AG09319 (cell line): ENCODE data around the gene ZFP1.
"Not testable (repeated sequence)": the region's sequence is repeated elsewhere in the genome, so short reads cannot be mapped to it uniquely, and the experiment has no call there.

Experiments used
- DNase-seq: peaks from one replicate; pipeline ENCODE4 v3.0.0-alpha.2; 2010; ENCODE audit warnings: low read depth; ENCODE audit errors: extremely low read depth
- TF ChIP-seq, protein P1 (sequence below): IDR thresholded peaks from 2 replicates; pipeline ENCODE4 v1.5.1; 2011; ENCODE audit warnings: low read depth, mild to moderate bottlenecking, inconsistent platforms, low read length, moderate library complexity

ZFP1 gene

DNA sequence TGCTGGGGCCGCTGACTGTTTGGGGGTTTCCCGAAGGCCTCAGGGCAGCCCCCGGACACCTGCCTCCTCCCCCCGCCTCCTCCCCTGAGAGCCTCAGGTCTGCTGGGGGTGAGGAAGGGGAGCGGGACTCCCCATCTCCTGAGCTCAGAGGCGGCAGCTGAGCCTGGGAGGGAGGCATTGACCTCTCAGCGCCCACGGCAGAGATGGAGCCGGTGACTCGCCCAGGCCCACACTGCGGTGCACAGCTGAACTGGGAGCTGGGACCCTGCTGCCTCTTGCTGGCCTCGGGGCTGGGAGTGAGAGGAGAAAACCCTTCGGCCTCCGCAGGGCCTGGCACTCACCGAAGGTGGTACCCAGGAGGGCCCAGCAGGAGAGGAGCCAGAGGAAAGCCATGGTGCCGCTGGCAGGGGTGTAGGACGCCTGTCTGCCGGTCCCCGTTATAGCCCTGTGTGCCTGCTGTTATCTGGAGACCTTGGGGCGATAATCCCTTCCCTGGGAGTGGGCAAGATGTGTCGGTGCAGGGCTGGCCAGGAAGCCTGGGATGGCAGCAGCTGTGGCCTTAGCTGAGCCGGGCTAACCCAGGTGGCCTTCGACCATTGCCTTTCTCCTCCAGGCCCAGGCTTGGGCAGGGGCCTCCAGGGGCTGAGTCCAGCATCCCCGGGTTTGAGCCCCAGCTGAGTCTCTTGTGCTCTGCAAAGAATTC is 58.6 kb downstream of the ZFP1 start, which contains the start of gene CTRB2:
CTRB2 (minus strand) TSS at position 413 of the 703 bp plus-strand sequence; CDS start at position 393, 20 bp downstream.
- no peak for DNase-seq
- TF ChIP-seq, protein P1, sequence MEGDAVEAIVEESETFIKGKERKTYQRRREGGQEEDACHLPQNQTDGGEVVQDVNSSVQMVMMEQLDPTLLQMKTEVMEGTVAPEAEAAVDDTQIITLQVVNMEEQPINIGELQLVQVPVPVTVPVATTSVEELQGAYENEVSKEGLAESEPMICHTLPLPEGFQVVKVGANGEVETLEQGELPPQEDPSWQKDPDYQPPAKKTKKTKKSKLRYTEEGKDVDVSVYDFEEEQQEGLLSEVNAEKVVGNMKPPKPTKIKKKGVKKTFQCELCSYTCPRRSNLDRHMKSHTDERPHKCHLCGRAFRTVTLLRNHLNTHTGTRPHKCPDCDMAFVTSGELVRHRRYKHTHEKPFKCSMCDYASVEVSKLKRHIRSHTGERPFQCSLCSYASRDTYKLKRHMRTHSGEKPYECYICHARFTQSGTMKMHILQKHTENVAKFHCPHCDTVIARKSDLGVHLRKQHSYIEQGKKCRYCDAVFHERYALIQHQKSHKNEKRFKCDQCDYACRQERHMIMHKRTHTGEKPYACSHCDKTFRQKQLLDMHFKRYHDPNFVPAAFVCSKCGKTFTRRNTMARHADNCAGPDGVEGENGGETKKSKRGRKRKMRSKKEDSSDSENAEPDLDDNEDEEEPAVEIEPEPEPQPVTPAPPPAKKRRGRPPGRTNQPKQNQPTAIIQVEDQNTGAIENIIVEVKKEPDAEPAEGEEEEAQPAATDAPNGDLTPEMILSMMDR = no peak

DNA sequence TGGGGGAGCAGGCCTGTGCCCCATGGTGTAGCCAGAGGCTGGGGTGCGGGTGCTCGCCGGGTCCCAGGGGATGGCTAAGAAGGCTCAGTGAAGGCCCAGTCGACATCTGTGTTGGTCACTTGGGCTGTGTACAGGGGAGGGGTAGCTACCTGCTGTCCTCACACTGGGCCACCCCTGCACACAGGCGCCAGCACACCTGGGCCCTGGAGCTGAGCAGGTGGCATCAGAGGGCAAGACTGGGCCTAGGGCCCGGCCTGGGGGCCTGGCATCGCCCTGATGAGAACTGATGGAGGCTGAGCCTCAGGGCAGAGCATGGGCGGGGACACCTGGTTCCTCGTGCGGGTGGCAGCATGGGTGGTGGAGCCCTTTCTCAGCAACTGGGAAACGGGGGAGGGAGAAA is 59.5 kb downstream of the ZFP1 start:
- no peak for DNase-seq
- TF ChIP-seq, protein P1 = no peak

DNA sequence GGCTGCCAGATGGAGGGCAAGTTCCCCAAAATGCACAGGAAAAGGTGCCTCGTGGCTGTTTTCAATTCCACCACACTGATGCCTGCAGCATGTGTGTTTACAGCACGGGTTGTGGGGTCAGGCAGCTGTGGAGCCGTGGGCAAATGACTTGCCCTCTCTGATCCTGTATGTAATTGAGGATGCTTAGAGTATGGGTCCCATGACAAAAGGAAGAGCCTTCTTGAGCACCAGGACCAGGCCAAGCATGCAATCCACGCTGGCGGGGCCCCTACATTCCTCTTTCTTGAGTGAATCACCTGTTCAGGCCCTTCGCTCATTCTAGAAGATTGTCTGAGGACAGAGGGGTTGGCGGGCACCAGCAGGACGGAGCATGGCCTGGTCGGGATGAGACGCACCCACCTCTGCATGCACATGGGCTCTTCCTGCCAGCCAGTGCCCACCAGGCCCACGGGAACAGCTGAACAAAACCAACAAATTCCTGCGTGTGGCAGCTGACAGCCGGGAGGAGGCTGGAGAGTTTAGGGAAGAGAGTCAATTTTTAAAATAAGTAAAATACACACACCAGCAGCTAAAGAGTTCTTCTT is 60.0 kb downstream of the ZFP1 start:
- DNase-seq = no peak
- TF ChIP-seq, protein P1 = no peak

DNA sequence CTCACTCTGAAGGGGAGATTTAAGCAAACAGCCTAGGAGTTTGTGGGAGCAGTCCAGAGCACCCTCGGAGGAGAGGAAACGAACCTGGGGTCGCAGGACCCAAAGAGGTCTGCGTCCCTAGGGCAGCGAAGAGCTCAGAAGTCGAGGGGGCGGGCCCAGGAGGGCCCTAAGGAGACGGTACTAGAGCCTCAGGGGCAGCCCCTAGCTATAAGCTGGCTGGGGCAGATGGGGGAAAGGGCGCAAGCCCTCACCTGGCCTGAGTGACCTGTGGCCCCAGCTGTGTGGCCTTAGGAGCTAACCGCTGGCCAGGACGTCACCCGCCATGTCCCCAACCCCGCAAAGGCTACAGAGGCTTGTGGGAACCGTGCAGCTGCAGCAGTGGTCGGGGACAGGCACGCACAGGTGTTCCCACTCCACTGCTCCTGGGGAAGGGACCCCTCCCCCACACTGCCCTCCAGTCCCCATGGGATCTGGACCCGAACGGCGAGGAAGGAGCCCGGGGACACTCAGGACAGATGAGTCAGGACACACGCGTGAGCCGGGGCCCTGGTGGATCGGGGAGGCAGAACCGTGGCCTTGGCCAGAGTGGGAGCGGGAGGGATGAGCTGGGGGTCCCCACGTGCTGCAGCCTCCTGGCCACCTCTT is 60.7 kb downstream of the ZFP1 start:
- DNase-seq = no peak
- TF ChIP-seq, protein P1 = no peak

DNA sequence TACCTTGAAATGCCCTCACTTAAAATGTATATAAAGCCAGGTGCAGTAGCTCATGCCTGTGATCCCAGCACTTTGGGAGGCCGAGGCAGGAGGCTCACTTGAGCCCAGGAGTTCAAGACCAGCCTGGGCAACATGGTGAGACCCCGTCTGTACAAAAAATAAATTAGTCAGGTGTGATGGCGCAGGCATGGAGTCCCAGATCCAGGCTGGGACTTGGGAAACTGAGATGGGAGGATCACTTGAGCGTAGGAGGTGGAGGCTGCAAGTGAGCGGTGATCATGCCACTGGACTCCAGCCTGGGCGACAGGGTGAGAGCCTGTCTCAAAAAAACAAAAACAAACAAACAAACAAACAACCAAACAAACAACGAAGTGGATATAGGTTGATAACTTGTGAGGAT is 61.2 kb downstream of the ZFP1 start:
- DNase-seq = not testable (repeated sequence)

DNA sequence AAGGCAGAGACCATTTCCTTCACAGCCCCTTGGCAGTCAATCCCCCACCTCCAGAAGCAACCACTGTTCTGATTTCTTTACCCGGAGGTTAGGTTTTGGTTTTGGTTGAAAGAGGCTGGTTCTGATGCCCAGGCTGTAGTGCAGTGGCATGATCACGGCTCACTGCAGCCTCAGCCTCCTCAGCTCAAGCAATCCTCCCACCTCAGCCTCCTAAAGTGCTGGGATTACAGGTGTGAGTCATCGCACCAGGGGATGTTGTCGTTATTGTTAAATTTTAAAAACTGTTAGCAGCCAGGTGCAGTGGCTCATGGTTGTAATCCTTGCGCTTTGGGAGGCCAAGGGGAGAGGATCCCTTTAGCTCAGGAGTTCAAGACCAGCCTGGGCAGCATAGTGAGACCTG is 61.6 kb downstream of the ZFP1 start:
- TF ChIP-seq, protein P1 = no peak
- no peak for DNase-seq

DNA sequence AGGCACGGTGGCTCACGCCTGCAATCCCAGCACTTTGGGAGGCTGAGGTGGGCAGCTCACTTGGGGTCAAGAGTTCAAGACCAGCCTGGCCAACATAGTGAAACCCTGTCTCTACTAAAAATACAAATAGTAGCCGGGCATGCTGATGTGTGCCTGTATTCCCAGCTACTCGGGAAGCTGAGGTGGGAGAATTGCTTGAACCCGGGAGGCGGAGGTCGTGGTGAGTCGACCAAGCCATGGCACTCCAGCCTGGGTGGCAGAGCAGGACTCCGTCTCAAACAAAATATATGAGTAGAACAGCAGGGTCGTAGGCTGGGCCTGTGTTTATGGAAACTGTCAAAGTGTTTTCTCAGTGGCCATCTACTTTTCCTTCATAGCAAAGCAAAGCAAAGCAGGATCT is 63.0 kb downstream of the ZFP1 start:
- not testable (repeated sequence) for DNase-seq

DNA sequence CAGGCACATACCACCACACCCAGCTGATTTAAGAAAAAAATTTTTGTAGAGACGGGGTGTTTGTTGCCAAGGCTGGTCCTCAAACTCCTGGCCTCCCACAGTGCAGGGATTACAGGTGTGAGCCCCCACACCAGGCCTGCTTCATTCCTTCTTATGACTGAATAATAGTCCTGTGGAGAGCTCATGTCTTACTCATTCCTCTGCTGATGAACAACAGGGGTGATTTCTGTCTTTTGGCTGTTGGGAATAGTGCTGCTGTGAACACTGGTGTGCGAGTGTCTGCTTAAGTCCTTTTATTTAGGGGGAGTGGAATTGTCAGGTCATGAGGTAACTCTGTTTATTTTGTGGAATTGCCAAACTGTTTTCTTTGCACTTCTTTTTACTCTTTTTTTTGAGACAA is 67.8 kb downstream of the ZFP1 start:
- no peak for DNase-seq
- TF ChIP-seq, protein P1 = no peak
